Measurements from ENCODE around the gene GCNA. TPM values are rescaled to one million over a fixed set of nuclear protein-coding genes. Genes with fewer than 3 reads are reported as not detected.

GCNA gene
- total and polyA plus RNA-seq, 10 of the 15 experiments (the other 5 are each of a cell fraction or from before 2014, with no cell fraction given) = 0.37 to 1.6 (median 0.90) TPM

DNA sequence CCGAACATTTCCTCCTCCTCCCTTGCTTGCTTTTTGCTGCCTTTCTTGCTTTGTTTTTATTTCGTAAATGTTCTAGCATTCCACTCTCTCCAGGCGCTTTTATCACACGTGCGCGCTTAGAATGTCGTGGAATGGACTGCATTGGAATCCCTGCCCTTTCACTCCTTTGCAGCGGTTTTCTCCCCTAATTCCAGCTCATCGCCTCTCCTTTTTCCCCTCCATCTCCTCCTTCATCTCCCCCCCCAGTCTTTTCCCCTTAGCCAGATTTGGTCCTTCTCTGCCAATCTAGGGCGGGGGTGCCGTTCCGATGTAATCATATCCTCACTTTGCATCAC, 44.8 kb upstream of the GCNA start (continued):
- no peak for TF ChIP-seq ZNF622 (IDR thresholded peaks at IDR 0.05)

- ChIA-PET RAD21 (ENCODE audit: unreplicated experiment) (interaction anchor here (0.9 to 2.9 kb wide), 9 partner anchors 17 to 168 kb away, joined by 3 to 20 read pairs (median 6); partner anchors contain the start of genes CXCR3 and TAF1), POLR2A (interaction anchor here (0.6 to 2.3 kb wide), 10 partner anchors 10 to 428 kb away, joined by 3 to 10 read pairs (median 4); partner anchors contain the start of gene TAF1), SMC1A (ENCODE audit: uncharacterized antibody, unreplicated experiment) (interaction anchor here (0.5 to 7.2 kb wide), 14 partner anchors 8 to 422 kb away, joined by 3 to 51 read pairs (median 4); partner anchors contain the start of genes CXCR3 and TAF1), CTCF (interaction anchor here (0.9 to 2.0 kb wide), 9 partner anchors 11 to 118 kb away, joined by 3 to 6 read pairs (median 4); partner anchors contain the start of gene CXCR3)
- Histone ChIP-seq H3K27me3 (replicated peaks in 1 of 2; ENCODE audit: control insufficient read depth in 2 of 2, insufficient read depth in 2 of 2, low read length in 1 of 2) (no peaks in the 10 kb centered on the region), H3K36me3 (ENCODE audit: control insufficient read depth in 2 of 2, insufficient read depth in 2 of 2, low read length in 1 of 2) (no peaks in the 10 kb centered on the region), H3K4me1 (ENCODE audit: control insufficient read depth, insufficient read depth, low read length) (0 out of 2 replicates have a peak, but pooled peaks cover 3% of the 10 kb centered on the region), H3K9ac (ENCODE audit: control insufficient read depth, insufficient read depth, low read length) (peak overlapping the region; percentile 87), H3K79me2 (ENCODE audit: control insufficient read depth, insufficient read depth, low read length) (peaks cover 60% of the 10 kb centered on the region), H2AFZ (ENCODE audit: control insufficient read depth, low read depth, low read length) (no peak overlapping the region), H3K9me3 (replicated peaks; ENCODE audit: control insufficient read depth, insufficient read depth, low read length) (no peaks in the 10 kb centered on the region; the same call in 2 of the 3 replicates), H3K27ac (ENCODE audit: control insufficient read depth, insufficient read depth) (peak overlapping the region; percentile 83), H4K20me1 (ENCODE audit: control insufficient read depth, insufficient read depth) (peaks cover 2% of the 10 kb centered on the region; the same call in 1 of the 2 replicates), H3K4me3 (peak overlapping the region; percentile 71), H3K4me2 (ENCODE audit: control insufficient read depth, insufficient read depth) (0 out of 2 replicates have a peak overlapping the region, but pooled peaks have one; percentile 30)
- no peak for FAIRE-seq
- intact Hi-C loops (cut with micrococcal nuclease; ENCODE audit: unreplicated experiment) = loop anchor here (5.0 kb wide), 1 partner anchor 167 kb away; the partner anchor contains the start of gene TAF1
- WGBS (ENCODE audit: insufficient coverage, insufficient replicate concordance, low lambda C conversion rate, missing lambda C conversion rate) = 28% methylated on average over 31 of the region's 31 CpGs
- in situ Hi-C loops (cut with MboI) = loop anchor here (10.0 kb wide), 1 partner anchor 339 kb away; no protein-coding TSS in a partner anchor
- peak; percentile 33 for ATAC-seq
- BruUV-seq (replicated peaks) = no TSS peak
- no peak for DNase-seq (ENCODE audit: low read depth, low spot score)
- no peak for TF ChIP-seq GATAD2B (conservative IDR thresholded peaks at IDR 0.05; ENCODE audit: low read depth)
- no peak for TF ChIP-seq ASH2L (IDR thresholded peaks at IDR 0.05; ENCODE audit: borderline replicate concordance, low read depth)
- TF ChIP-seq IKZF1 (conservative IDR thresholded peaks at IDR 0.05) = 0 out of 2 replicates have a peak, but pooled peaks have one; percentile 19
- TF ChIP-seq MAX (IDR thresholded peaks at IDR 0.05; ENCODE audit: low read depth, low read length) = no peak
- no peak for TF ChIP-seq HDAC6 (IDR thresholded peaks at IDR 0.05; ENCODE audit: unreplicated experiment)
- TF ChIP-seq CBX3 (IDR thresholded peaks at IDR 0.05; ENCODE audit: borderline replicate concordance, low read depth) = no peak
- TF ChIP-seq POLR2A (IDR thresholded peaks at IDR 0.05; ENCODE audit: low read depth, low read length) = peak; percentile 55
- no peak for TF ChIP-seq USF1 (IDR thresholded peaks at IDR 0.05; ENCODE audit: borderline replicate concordance, extremely low read length, insufficient read depth, low read depth, low read length)
- TF ChIP-seq, protein P1, sequence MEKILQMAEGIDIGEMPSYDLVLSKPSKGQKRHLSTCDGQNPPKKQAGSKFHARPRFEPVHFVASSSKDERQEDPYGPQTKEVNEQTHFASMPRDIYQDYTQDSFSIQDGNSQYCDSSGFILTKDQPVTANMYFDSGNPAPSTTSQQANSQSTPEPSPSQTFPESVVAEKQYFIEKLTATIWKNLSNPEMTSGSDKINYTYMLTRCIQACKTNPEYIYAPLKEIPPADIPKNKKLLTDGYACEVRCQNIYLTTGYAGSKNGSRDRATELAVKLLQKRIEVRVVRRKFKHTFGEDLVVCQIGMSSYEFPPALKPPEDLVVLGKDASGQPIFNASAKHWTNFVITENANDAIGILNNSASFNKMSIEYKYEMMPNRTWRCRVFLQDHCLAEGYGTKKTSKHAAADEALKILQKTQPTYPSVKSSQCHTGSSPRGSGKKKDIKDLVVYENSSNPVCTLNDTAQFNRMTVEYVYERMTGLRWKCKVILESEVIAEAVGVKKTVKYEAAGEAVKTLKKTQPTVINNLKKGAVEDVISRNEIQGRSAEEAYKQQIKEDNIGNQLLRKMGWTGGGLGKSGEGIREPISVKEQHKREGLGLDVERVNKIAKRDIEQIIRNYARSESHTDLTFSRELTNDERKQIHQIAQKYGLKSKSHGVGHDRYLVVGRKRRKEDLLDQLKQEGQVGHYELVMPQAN (conservative IDR thresholded peaks at IDR 0.05) = peak; percentile 18; the same call in 1 of the 2 replicates
- TF ChIP-seq, protein P2, sequence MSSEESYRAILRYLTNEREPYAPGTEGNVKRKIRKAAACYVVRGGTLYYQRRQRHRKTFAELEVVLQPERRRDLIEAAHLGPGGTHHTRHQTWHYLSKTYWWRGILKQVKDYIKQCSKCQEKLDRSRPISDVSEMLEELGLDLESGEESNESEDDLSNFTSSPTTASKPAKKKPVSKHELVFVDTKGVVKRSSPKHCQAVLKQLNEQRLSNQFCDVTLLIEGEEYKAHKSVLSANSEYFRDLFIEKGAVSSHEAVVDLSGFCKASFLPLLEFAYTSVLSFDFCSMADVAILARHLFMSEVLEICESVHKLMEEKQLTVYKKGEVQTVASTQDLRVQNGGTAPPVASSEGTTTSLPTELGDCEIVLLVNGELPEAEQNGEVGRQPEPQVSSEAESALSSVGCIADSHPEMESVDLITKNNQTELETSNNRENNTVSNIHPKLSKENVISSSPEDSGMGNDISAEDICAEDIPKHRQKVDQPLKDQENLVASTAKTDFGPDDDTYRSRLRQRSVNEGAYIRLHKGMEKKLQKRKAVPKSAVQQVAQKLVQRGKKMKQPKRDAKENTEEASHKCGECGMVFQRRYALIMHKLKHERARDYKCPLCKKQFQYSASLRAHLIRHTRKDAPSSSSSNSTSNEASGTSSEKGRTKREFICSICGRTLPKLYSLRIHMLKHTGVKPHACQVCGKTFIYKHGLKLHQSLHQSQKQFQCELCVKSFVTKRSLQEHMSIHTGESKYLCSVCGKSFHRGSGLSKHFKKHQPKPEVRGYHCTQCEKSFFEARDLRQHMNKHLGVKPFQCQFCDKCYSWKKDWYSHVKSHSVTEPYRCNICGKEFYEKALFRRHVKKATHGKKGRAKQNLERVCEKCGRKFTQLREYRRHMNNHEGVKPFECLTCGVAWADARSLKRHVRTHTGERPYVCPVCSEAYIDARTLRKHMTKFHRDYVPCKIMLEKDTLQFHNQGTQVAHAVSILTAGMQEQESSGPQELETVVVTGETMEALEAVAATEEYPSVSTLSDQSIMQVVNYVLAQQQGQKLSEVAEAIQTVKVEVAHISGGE (CRISPR knock-in tag; IDR thresholded peaks at IDR 0.05) = no peak
- TF ChIP-seq YY1 (IDR thresholded peaks at IDR 0.05; ENCODE audit: low read depth, low read length) = no peak
- TF ChIP-seq CBFB (IDR thresholded peaks at IDR 0.05; ENCODE audit: low read depth) = no peak
- TF ChIP-seq CREM (IDR thresholded peaks at IDR 0.05; ENCODE audit: low read depth) = no peak
- peak in 1 of 2 experiments; percentile 50; a peak in 2 of 4 replicates for TF ChIP-seq SRF (IDR thresholded peaks at IDR 0.05; ENCODE audit: low read depth in 2 of 2, low read length in 2 of 2)
Observed at GRCh38 chrX:71533851-71534561, 44.2 kb upstream of the GCNA start.
